Measurements from ENCODE around the gene STX10.

Gene STX10

GRCh38 chr19:13160557-13160956 lies 10.4 kb upstream of the STX10 start:
- DNase-seq (ENCODE audit: low read depth): no peak
- H3K4me3 ChIP-seq (replicated peaks; ENCODE audit: low read depth, low read length): no peak overlapping the region

GRCh38 chr19:13159713-13160112 lies 9.5 kb upstream of the STX10 start:
- no peak for TF ChIP-seq CTCF (IDR thresholded peaks at IDR 0.05; ENCODE audit: low read length, missing control alignments)
- no peak overlapping the region for H3K4me3 ChIP-seq (replicated peaks; ENCODE audit: low read depth, low read length)

More at GRCh38 chr19:13160557-13160956, 10.4 kb upstream of the STX10 start:
- no peak for TF ChIP-seq CTCF (IDR thresholded peaks at IDR 0.05; ENCODE audit: low read length, missing control alignments)

GRCh38 chr19:13155472-13156359 lies 5.5 kb upstream of the STX10 start:
- H3K4me3 ChIP-seq (replicated peaks; ENCODE audit: low read depth, low read length): peak overlapping the region; percentile 65
- TF ChIP-seq CTCF (IDR thresholded peaks at IDR 0.05; ENCODE audit: low read length, missing control alignments): no peak
- DNase-seq (ENCODE audit: low read depth): peak; percentile 90

More at GRCh38 chr19:13159713-13160112, 9.5 kb upstream of the STX10 start:
- no peak for DNase-seq (ENCODE audit: low read depth)

- peak; percentile 81 for DNase-seq (ENCODE audit: low read depth)
- peak overlapping the region; percentile 65 for H3K4me3 ChIP-seq (replicated peaks; ENCODE audit: low read depth, low read length)
- TF ChIP-seq CTCF (IDR thresholded peaks at IDR 0.05; ENCODE audit: low read length, missing control alignments): peak; percentile 33
Observed at GRCh38 chr19:13154911-13155471, 4.8 kb upstream of the STX10 start.

- DNase-seq (ENCODE audit: low read depth): peak; percentile 96
- TF ChIP-seq CTCF (IDR thresholded peaks at IDR 0.05; ENCODE audit: low read length, missing control alignments): no peak
- H3K4me3 ChIP-seq (replicated peaks; ENCODE audit: low read depth, low read length): peak overlapping the region; percentile 65
Observed at GRCh38 chr19:13154241-13154778, 4.1 kb upstream of the STX10 start.

GRCh38 chr19:13153569-13154240 lies 3.5 kb upstream of the STX10 start:
- TF ChIP-seq CTCF (IDR thresholded peaks at IDR 0.05; ENCODE audit: low read length, missing control alignments): no peak
- H3K4me3 ChIP-seq (replicated peaks; ENCODE audit: low read depth, low read length): peak overlapping the region; percentile 65
- DNase-seq (ENCODE audit: low read depth): peak; percentile 49

Measured in fibroblast of pulmonary artery (primary cell).